B cell (primary cell): ENCODE measurements around the gene RCAN1. TPM values are rescaled to one million over a fixed set of nuclear protein-coding genes. Genes with fewer than 3 reads are reported as not detected.
"Not testable (repeated sequence)": the region's sequence is repeated elsewhere in the genome, so short reads cannot be mapped to it uniquely, and the experiment has no call there.

Source experiments
- ATAC-seq: fragments of 200-7000 bp; cut with Tn5 transposase; one replicate; pipeline ENCODE4 v1.10.0; 2021; ENCODE audit warnings: low read depth, mild to moderate bottlenecking, moderate number of reproducible peaks, moderate library complexity
- CTCF ChIA-PET: fragments of 350-600 bp; sonication (Branson Sonifier 250); formaldehyde crosslinking; loops from one replicate; lab custom pipeline; 2021; ENCODE audit warnings: antibody characterized with exemption, inconsistent platforms; lab: Charles Lee
- POLR2A ChIA-PET: fragments of 350-600 bp; sonication (Branson Sonifier 250); formaldehyde crosslinking; loops from one replicate; lab custom pipeline; 2021; ENCODE audit warnings: antibody characterized with exemption; lab: Charles Lee
- DNase-seq: peaks from one replicate; pipeline ENCODE4 v3.0.0; 2013
- H2AFZ ChIP-seq: 2 replicates; pipeline ENCODE4 v1.6.1; 2012; ENCODE audit warnings: mild to moderate bottlenecking, low read depth, low read length; ENCODE audit not compliant: insufficient read depth, poor library complexity, severe bottlenecking
- H3K27ac ChIP-seq, 2 donors: 1 replicate in 1 of 2; 2 replicates in 1 of 2; pipeline ENCODE4 v1.5.1; 2012 to 2013; ENCODE audit warnings: low read length in 2 of 2, mild to moderate bottlenecking in 2 of 2, moderate library complexity in 1 of 2
- H3K27me3 ChIP-seq, 4 experiments: fragments of 200-600 bp in 1 of 4; sonication (generic) in 1 of 4; replicated peaks in 1 of 4; 1 replicate in 2 of 4; 2 replicates in 2 of 4; pipeline versions ENCODE4 v1.6.1 to v1.7.0; 2013 to 2016; ENCODE audit warnings: low read length in 3 of 4, mild to moderate bottlenecking in 2 of 4, mixed read lengths in 1 of 4, moderate library complexity in 1 of 4; ENCODE audit not compliant: insufficient read depth in 4 of 4, control insufficient read depth in 3 of 4; ENCODE audit errors: control extremely low read depth in 1 of 4
- H3K36me3 ChIP-seq, 2 experiments: replicated peaks in 1 of 2; 1 replicate in 1 of 2; 2 replicates in 1 of 2; pipeline versions ENCODE4 v1.6.1 to v1.7.1; 2013; ENCODE audit warnings: low read length in 1 of 2; ENCODE audit not compliant: insufficient read depth in 2 of 2, control insufficient read depth in 1 of 2; ENCODE audit errors: control extremely low read depth in 1 of 2, extremely low read depth in 1 of 2
- H3K4me1 ChIP-seq, 2 donors: fragments of 200-600 bp in 1 of 2; sonication (generic) in 1 of 2; 1 replicate in 1 of 2; 2 replicates in 1 of 2; pipeline versions ENCODE4 v1.5.1 to v1.6.1; 2013 to 2017; ENCODE audit warnings: low read length in 2 of 2; ENCODE audit not compliant: control insufficient read depth in 2 of 2, insufficient read depth in 2 of 2
- H3K4me2 ChIP-seq: replicated peaks from 2 replicates; pipeline ENCODE3; 2012; ENCODE audit warnings: mild to moderate bottlenecking, low read depth, low read length; ENCODE audit not compliant: poor library complexity, severe bottlenecking
- H3K4me3 ChIP-seq, 5 experiments: fragments of 200-600 bp in 1 of 5; sonication (generic) in 1 of 5; 1 replicate in 3 of 5; 2 replicates in 2 of 5; pipeline versions ENCODE4 v1.5.1 to v1.7.0; 2011 to 2016; ENCODE audit warnings: low read length in 4 of 5, mild to moderate bottlenecking in 4 of 5, low read depth in 2 of 5, control low read depth in 1 of 5, moderate library complexity in 1 of 5; ENCODE audit not compliant: insufficient read depth in 1 of 5; ENCODE audit errors: control extremely low read depth in 1 of 5, extremely low read depth in 1 of 5
- H3K79me2 ChIP-seq: fragments of 200-600 bp; sonication (generic); one replicate; pipeline ENCODE4 v1.6.0; 2016; ENCODE audit warnings: low read length; ENCODE audit not compliant: control insufficient read depth, insufficient read depth
- H3K9ac ChIP-seq: fragments of 200-600 bp; sonication (generic); 2 replicates; pipeline ENCODE4 v1.6.1; 2017; ENCODE audit warnings: mild to moderate bottlenecking, low read length, moderate library complexity
- H3K9me3 ChIP-seq, 3 donors: one replicate each; pipeline versions ENCODE4 v1.6.1 to v1.7.1; 2013; ENCODE audit warnings: low read length in 2 of 3; ENCODE audit not compliant: control insufficient read depth in 2 of 3, insufficient read depth in 1 of 3; ENCODE audit errors: control extremely low read depth in 1 of 3
- H4K20me1 ChIP-seq: 2 replicates; pipeline ENCODE4 v1.6.0; 2012; ENCODE audit warnings: mild to moderate bottlenecking, low read length; ENCODE audit not compliant: insufficient read depth, control insufficient read depth, poor library complexity, severe bottlenecking
- H3K27ac Mint-ChIP-seq: one replicate; pipeline ENCODE4 v1.8.0; 2021; ENCODE audit warnings: mixed read lengths
- H3K27me3 Mint-ChIP-seq: one replicate; pipeline ENCODE4 v1.8.0; 2021; ENCODE audit warnings: mixed read lengths
- H3K4me1 Mint-ChIP-seq: one replicate; pipeline ENCODE4 v1.8.0; 2021; ENCODE audit warnings: mixed read lengths
- H3K4me3 Mint-ChIP-seq: one replicate; pipeline ENCODE4 v1.8.0; 2021; ENCODE audit warnings: mixed read lengths
- H3K9me3 Mint-ChIP-seq: one replicate; pipeline ENCODE4 v1.8.0; 2022; ENCODE audit warnings: mixed read lengths; ENCODE audit not compliant: insufficient read depth
- CTCF ChIP-seq: fragments of 200-600 bp; IDR thresholded peaks from one replicate; pipeline ENCODE4 v1.8.0; 2022; ENCODE audit warnings: antibody characterized with exemption, mild to moderate bottlenecking
- EZH2 ChIP-seq: IDR thresholded peaks from 2 replicates; pipeline ENCODE4 v1.6.1; 2012; ENCODE audit warnings: borderline replicate concordance, low read depth, mild to moderate bottlenecking, moderate library complexity, low read length; ENCODE audit not compliant: insufficient read depth, poor library complexity, severe bottlenecking
- WGBS: methylation state at CpG from one replicate; pipeline ENCODE4 v1.1.5; 2013; ENCODE audit warnings: missing lambda C conversion rate; ENCODE audit not compliant: insufficient coverage; 5-methylcytosine and 5-hydroxymethylcytosine counted together
- intact Hi-C: fragments of 100-400 bp; cut with micrococcal nuclease; formaldehyde crosslinking; loops from one replicate; pipeline ENCODE4 v1.10.0; 2022
- polyA plus RNA-seq: library from polyadenylated mRNA; depleted of rRNA; stranded (reverse); fragments of >200 nt; gene quantifications from 2 replicates; pipeline ENCODE4 v1.2.3, GENCODE V29; 2012
- total RNA-seq, 2 donors: library from RNA; stranded (reverse); fragments of 120-200 nt in 1 of 2; gene quantifications; 1 replicate in 1 of 2; 2 replicates in 1 of 2; pipeline versions ENCODE4 v1.2.3 to v1.2.4, GENCODE V29; 2013 to 2022

Gene RCAN1
- total and polyA plus RNA-seq, 2 donors (not counting 1 experiment from before 2014, with no cell fraction given): 0.97 to 4.4 TPM

GRCh38 chr21:34558166-34558565 lies 56.7 kb downstream of the RCAN1 start:
- H3K9me3 Mint-ChIP-seq: peaks cover 2% of the 10 kb centered on the region
- ChIA-PET CTCF (no interaction called here), POLR2A (no interaction called here)
- Histone ChIP-seq H3K4me2 (no peak overlapping the region), H3K9ac (no peak overlapping the region), H3K4me3 (no peak overlapping the region), H3K79me2 (no peaks in the 10 kb centered on the region), H3K27ac (no peak overlapping the region), H4K20me1 (no peaks in the 10 kb centered on the region), H3K27me3 (no peaks in the 10 kb centered on the region), H3K9me3 (peaks cover 0 to 7% (median 3%) of the 10 kb centered on the region in 3 donors), H2AFZ (no peak overlapping the region), H3K36me3 (no peaks in the 10 kb centered on the region), H3K4me1 (no peaks in the 10 kb centered on the region)
- H3K4me3 Mint-ChIP-seq: no peak overlapping the region
- 93% methylated on average over 3 of the region's 5 CpGs for WGBS
- TF ChIP-seq EZH2: no peak
- no peak for TF ChIP-seq CTCF
- intact Hi-C loops: no loop called here
- peaks cover 4% of the 10 kb centered on the region for H3K27me3 Mint-ChIP-seq
- ATAC-seq: no peak
- no peak overlapping the region for H3K27ac Mint-ChIP-seq
- no peak for DNase-seq
- no peaks in the 10 kb centered on the region for H3K4me1 Mint-ChIP-seq

DNA sequence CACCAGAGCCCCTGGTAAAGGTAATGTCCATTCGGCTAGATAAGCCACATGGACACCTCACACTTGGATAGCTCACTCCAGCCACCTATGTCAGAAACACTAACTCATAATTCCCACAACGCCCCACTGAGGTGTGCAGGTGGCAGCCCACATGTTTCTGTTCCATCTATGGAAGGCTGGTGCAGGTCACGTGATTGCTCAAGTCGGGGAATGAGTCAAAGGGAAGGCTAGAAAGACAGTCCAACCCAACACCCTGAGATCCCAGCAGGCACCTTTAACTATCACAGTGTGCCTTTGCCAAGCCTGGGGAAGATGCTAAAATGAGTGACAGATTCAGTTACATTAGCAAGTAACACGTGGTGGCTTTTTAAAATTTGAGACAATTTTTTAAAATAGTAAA lies 57.7 kb downstream of the RCAN1 start:
- Histone ChIP-seq H4K20me1 (no peaks in the 10 kb centered on the region), H3K27ac (no peak overlapping the region), H3K9ac (no peak overlapping the region), H3K36me3 (no peaks in the 10 kb centered on the region), H3K4me3 (no peak overlapping the region), H2AFZ (no peak overlapping the region), H3K9me3 (peaks cover 0 to 7% (median 3%) of the 10 kb centered on the region in 3 donors), H3K4me2 (no peak overlapping the region), H3K4me1 (no peaks in the 10 kb centered on the region), H3K79me2 (no peaks in the 10 kb centered on the region), H3K27me3 (no peaks in the 10 kb centered on the region)
- no peaks in the 10 kb centered on the region for H3K4me1 Mint-ChIP-seq
- H3K27me3 Mint-ChIP-seq: no peaks in the 10 kb centered on the region
- 85% methylated on average over 3 of the region's 5 CpGs for WGBS
- no peak overlapping the region for H3K4me3 Mint-ChIP-seq
- no peak for TF ChIP-seq EZH2
- intact Hi-C loops: no loop called here
- H3K9me3 Mint-ChIP-seq: peaks cover 2% of the 10 kb centered on the region
- ChIA-PET CTCF (no interaction called here), POLR2A (no interaction called here)
- no peak for DNase-seq
- no peak overlapping the region for H3K27ac Mint-ChIP-seq
- ATAC-seq: no peak

DNA sequence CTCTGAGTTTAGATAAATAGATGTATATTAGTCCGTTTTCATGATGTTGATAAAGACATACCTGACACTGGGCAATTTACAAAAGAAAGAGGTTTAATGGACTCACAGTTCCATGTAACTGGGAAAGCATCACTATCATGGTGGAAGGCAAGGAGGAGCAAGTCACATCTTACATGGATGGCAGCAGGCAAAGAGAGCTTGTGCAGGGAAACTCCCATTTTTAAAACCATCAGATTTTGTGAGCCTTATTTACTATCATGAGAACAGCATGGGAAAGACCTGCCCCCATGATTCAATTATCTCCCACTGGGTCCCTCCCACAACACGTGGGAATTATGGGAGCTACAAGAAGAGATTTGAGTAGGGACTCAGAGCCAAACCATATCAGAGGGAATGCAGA lies 60.2 kb downstream of the RCAN1 start:
- H3K9ac ChIP-seq, H2AFZ ChIP-seq, H3K27me3 ChIP-seq, H3K4me2 ChIP-seq, POLR2A ChIA-PET, ATAC-seq, H3K27ac ChIP-seq, H3K4me3 ChIP-seq, intact Hi-C loops, H3K36me3 ChIP-seq, H4K20me1 ChIP-seq, H3K27ac Mint-ChIP-seq, H3K9me3 Mint-ChIP-seq, CTCF ChIA-PET, DNase-seq, H3K4me1 Mint-ChIP-seq, H3K79me2 ChIP-seq, H3K9me3 ChIP-seq, H3K27me3 Mint-ChIP-seq, H3K4me3 Mint-ChIP-seq, H3K4me1 ChIP-seq: not testable (repeated sequence)
- no CpG with 5 or more reads among the region's 2 CpGs for WGBS
